Hematopoietic multipotent progenitor cell treated with erythropoietin and hydrocortisone succinate and interleukin-3 and kit ligand, for 4 days (in vitro differentiated cells): ENCODE measurements around the gene C1orf35.
A peak's percentile ranks its signal among the peaks of the same experiment; 100 is the strongest.

Experiments used
- DNase-seq: peaks from one replicate; pipeline ENCODE4 v3.0.0-alpha.2; 2015

C1orf35 gene

DNA sequence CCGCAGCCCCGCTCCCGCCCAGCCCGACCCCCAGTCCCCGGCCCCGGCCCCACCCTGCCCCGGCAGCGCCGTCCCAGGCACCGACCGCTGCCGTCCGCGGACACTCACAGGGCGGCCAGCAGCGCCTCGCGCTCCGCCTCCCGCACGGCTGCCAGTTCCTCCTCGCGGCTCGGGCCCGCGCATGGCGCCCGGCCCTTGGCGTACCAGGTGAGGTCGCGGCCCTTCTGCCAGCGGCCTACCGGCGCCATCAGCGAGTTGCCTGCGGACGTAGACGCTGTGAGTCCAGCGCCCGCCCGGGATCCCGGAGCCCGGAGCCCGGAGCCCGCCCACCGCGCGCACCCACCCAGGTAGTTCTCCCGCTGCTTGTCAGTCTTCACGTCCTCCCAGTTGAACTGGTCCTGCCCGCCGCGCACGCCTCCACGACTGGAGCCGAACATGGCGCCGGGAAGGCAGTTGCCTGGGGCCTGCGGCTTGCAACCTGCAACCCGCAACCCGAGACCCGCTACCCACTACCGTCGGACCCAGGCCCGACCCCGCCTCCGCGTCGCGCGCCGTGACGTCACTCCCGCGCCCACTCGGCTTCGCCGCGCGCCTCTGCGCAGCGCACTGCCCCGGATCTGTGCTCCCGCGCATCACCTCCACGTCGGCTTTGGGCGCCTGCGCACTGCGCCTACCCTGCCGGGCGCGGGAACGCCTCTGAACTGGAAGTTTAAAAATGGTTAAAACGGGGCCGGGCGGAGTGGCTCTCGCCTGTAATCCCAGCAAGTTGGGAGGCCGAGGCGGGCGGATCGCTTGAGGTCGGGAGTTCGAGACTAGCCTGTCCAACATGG lies at the start of gene C1orf35:
TSS of gene C1orf35 (minus strand) at position 535 of the 830 bp plus-strand sequence. CDS start at position 437, 98 bp downstream.
- DNase-seq: peak; percentile 98

DNA sequence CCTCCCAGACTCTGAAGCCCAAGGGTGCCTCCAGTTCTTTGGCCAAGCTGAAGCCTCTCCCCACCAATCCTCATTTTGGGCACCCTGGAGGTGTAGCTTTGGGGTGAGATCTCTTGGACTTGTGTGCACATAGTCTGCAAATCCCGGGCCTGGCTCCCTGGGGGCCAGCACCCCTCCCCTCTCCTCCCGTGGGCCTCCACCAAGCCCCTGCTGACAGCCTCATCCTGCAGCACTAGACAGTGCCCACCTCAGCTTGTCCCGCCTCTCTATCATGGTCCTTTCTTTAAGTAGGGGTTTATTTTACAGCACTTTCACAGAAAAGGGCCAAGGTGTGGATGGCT lies 49.8 kb upstream of the C1orf35 start:
- no peak for DNase-seq

DNA sequence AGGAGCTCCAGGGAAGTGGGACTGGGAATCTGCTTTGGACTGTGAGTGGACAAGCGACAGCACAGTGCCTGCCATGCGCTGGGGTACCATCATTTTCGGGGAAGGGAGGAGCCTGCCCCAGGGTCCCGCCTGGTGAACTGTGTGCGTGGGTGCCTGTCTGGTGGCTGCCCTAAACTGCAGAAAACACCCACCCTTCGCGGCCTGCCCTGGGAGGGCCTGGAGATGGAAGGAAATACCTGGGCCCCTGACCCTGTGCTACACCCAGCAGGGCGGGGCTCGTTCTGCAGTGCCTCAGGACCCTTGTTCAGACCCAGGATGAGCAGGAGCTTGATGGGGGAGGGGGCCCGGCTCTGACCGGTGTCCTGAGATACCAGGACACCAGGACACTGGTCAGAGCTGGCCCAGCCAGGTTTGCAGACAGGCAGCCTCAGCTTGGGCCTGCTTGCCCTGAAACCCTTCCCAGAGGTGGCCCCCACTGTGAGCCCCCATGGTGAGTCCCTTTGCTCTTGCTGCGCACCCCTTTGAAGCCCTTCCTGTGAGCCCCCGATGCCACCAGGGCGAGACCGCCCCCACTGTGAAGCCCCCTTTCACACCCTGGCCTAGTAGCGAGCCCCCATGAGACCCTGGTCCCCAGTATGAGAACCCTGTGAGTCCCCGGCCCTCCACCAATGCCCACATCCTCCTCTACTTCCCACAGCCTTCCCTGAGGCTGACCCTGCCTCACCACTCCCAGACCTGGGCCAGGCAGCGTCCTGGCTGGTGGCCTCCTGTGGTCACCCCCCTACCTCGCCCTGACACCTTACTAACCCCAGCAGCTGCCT lies 49.2 kb upstream of the C1orf35 start:
- no peak for DNase-seq

DNA sequence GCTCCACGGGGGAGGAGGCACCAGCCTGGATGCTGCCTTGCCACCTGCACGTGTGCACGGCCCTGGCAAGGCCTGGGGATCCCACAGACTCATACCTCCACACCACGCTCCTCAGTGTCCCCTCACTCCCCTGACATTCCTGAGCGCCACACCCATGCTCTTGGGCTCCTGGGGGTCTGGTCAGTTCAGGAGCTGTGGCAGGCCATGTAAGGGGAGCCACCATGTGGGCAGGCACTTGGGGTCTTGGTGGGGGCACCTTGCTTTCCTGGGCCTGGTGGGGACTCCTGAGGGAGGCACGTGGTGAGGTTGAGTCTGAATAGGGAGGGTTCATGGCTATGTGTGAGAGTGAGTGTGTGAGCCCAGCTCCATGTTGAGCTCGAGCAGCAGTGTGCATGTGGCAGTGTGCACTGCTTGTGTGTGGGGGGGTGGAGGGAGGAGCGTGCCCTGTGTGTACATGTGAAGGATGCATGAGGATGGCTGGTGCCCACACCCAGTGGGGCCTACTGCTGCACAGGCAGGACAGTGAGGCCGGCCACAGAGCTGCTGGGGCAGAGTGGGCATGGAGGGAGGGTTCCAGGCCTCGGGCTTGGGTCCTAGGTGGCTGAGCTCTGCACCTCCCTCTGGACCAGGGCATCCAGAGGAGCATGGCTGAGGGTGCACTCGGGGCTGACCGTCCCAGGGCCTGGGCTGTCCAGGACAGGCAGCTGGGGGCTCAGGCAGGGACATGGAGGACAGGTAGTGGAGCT lies 48.2 kb upstream of the C1orf35 start:
- DNase-seq: no peak

DNA sequence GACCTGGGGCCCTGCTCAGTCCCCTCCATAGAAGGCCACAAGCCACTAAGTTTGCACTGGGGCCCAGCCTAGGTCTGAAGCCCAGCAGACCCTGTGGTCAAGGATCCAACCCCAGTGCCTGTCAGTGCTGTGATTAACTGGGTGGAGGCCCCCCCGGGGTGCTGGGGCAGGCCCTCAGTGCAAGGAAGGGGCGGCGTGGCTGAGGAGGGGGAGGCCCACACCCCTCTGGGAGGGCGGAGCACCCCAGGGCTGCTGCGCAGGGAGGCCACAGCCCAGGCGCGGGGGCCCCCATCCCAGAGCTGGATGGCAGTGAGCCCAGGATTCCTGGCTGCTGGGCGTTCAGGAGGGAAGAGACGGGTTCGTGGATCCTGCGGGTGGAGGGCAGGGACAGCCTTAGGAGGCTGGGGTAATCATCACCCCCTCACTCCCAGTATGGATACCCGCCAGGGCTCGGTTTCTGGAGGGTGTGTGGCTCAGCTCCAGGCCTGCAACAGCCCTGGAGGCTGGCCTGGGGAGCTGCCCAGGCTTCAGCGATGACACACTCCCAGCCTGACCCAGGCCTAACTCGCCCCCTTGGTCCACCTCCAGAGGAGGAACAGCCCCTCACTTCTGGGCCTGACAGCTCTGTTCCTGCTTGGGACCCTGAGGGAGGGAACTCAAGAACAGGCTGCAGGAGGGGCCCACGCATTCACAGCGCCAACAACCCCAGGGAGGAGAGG lies 47.5 kb upstream of the C1orf35 start:
- no peak for DNase-seq

DNA sequence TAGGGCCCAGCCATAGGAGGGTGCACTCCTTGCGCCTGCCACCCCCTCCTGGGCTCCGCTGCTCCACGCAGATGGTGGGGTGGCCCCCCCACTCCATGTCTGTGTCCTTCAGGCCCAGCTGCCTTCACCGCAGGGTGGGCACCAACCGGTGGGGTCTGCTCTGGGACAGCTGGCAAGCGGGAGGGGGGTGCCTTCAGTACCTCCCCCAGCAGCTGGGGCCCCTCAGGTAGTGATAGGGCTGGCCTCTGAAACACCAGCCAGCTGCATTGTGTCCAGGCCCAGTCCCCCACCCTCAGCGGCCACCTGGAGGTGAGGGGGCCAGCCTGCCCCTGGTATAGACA lies 47.0 kb upstream of the C1orf35 start:
- DNase-seq: no peak

DNA sequence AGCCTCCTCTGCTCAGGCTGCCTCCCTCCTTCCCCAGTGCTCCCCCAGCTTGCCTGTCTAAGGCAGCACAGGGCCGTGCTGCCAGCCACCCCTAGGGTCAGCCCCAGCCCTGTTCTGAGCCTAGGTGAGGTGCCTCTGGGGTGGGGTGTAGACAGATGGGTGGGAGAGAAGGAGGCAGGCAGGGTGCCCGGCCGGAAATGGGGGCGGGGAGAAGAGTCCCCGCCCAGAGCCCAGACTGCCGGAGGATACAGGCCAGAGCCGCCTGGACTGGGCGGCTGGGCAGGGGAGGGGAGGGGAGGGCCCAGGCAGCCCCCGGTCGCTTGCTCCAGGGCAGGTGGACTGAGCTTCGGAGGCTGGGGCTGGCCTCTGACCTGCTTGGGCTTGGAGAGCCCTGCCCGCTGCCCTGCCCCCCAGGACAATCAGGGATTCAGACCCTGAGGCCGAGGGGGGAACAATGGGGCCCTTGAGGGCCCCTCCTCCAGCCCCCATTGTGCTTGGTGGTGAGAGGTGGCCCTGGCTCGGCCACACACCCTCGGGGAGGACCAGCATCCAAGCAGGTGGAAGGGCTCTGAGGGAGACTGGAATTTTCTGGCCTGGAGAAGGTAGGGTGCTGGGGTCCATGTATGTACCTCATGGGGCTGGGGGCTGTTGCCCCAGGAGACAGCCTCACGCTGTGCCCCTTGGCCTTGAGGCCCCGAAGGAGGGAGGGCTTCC lies 46.4 kb upstream of the C1orf35 start, which contains the start of gene GJC2:
TSS of gene GJC2 (plus strand) at position 525 of the 714 bp plus-strand sequence. CDS start 7,829 bp downstream, outside the sequence.
- DNase-seq: no peak

DNA sequence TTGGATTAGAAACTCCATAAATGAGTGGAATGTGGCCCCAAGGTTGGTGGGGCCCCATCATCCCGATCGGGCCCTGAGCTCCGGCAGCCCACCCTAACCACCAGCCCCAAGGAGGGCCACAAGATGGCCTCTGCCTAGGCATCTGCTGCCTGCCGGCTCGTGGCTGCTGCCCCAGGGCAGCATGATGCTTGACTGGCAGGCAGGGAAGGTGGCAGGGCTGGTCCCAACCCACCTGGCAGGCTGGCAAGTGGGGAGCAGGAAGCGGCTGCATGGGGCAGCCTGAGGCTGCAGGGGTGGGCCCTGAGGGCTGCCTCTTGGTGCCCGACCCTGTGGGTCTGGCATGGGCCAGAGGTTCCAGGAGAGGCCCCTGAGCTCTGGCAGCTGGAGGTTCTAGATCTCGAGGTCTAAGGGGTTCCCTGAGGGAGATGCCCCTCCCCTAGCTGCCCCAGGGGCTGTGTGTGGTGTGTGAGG lies 45.8 kb upstream of the C1orf35 start:
- DNase-seq: no peak

DNA sequence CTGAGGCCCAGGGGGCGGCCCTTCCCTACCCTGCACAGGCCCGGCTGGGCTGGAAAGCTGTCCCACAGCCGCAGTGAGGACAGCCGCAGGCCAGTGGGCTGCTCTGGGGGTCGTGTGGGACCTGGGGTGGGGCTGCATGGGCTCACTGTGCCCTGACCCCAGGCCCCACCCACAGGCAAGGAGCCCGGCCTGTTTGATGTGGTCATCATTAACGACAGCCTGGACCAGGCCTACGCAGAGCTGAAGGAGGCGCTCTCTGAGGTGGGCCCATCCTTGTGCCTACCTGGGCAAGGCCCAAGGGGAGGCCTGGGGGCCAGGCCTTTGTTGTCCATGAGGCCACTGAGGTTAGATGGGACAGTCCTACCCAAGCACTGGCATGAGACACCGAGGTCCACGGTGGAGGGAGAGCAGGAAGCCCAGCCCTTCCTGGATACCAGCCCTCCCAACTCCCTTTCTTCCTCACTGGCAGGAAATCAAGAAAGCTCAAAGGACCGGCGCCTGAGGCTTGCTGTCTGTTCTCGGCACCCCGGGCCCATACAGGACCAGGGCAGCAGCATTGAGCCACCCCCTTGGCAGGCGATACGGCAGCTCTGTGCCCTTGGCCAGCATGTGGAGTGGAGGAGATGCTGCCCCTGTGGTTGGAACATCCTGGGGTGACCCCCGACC lies 45.2 kb upstream of the C1orf35 start:
- DNase-seq: no peak

DNA sequence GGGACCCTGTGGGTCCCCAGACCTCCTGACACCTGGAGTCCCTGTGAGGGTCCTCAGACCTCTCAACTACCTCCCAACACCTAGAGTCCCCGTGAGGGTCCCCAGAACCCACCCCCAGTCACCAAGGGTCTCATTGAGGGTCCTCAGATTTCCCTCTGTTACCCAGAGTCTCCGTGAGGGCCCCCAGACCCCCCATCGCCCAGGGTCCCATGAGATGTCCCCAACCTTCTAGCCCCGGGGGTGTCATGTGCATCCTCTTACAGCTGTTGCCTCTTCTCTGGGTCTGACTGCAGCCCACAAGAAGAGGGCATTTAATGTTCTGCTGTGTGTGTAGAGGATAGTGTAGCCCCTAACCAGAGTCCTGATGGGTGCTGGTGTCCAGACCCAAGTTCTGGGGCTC lies 44.6 kb upstream of the C1orf35 start:
- no peak for DNase-seq

DNA sequence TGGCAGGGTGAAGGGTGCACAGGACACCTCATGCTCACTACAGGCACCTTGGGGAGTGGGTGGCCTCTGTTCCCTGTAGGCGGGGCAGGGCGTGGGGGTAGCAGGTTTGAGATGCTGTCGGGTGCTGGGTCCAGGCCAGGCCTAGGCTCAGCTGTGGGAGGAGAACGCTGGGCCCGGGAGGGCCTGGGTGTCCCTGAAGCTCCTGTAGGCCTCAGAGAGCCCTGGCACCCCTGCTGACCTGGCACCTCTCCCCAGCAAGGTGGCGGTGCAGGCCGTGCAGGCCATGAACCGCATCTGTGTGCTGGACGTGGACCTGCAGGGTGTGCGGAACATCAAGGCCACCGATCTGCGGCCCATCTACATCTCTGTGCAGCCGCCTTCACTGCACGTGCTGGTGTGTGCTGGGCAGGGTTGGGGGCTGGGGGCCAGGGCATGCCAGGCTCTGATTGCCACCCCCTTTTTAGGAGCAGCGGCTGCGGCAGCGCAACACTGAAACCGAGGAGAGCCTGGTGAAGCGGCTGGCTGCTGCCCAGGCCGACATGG lies 44.1 kb upstream of the C1orf35 start:
- DNase-seq: no peak

DNA sequence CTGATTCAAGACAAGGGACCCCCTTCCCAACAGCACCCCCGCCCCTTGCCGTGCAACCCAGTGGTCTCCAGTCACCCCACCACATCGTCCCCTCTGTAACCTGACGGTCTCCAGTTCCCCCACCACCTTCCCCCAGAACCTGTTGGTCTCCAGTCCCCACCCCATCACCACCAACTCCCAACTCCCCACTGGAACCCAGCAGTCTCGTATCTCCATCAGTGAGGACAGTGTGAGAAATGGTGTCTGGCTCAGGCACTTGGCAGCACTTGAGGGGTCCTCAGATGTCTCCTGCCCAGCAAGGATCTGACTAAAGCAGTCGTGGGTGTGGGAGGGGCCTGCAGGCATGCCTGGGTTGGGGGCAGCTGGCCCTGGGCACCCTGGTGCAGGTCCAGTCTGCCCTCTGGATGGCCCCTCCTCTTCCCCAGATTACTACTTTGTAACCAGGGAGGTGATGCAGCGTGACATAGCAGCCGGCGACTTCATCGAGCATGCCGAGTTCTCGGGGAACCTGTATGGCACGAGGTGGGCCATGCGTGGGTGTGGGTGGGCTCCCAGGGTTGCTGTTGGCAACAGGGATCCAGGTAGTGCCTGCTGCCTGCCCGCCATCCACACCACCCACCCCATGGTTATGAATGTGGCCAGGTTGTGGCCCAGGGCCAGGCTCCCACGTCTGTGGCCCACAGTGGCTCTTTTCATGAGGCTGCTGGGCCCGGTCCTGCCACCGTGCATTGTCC lies 43.5 kb upstream of the C1orf35 start:
- no peak for DNase-seq

DNA sequence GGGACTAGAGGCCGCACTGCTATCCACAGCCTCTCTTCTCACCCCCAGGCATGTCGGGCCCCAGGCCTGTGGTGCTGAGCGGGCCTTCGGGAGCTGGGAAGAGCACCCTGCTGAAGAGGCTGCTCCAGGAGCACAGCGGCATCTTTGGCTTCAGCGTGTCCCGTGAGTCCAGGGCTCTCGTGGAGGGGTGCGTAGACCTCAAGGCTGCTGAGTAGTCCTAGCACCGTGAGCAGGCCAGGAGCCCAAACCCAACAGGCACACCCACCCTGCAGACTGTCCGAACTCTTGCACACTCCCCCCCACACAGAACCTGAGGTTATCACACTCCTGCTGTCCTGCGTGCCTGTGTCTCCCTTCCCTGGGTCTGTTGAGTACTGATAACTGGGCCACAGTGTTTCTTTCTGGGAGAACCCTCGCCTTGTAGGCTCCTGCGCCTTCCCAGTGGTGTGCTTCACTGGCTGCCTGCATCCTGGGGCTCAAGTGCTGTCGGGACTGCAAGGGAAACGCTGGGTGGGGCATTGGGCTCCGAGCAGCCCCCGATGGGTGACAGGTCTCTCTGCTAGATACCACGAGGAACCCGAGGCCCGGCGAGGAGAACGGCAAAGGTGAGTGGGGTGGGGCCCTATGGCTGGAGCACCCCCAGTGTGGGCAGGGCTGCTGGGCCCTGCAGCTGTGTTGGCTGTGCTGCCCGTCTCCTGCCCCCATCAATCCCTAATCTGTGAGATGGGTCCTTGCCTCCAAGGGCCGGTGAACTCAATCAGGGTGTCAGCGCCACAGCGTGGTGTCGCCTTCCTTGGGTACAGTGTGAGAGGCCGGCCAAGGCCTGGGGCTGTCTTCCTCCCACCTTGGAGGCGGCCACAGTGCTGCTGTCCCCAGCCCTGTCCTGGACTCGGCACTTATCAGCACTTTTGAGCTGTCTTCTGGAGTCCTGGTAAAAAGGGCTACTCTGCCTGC lies 42.6 kb upstream of the C1orf35 start:
- DNase-seq: peak; percentile 76

DNA sequence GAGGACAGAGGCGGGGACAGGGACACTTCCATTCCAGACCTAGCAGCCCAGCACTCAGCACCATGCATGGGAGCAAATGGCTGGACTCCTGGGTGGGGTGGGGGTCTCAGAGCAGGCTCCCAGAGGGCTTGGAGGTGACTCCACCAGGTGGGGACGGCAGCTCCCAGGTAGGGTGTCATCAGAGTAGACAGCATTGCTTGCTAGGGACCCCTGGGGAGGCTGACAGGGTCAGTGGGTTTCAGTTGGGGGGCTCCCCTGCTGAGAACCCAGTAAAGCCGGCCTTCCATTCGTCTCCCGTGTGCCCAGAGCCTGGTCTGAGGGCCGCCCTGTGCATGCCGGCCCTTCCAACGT lies 41.8 kb upstream of the C1orf35 start:
- DNase-seq: no peak

DNA sequence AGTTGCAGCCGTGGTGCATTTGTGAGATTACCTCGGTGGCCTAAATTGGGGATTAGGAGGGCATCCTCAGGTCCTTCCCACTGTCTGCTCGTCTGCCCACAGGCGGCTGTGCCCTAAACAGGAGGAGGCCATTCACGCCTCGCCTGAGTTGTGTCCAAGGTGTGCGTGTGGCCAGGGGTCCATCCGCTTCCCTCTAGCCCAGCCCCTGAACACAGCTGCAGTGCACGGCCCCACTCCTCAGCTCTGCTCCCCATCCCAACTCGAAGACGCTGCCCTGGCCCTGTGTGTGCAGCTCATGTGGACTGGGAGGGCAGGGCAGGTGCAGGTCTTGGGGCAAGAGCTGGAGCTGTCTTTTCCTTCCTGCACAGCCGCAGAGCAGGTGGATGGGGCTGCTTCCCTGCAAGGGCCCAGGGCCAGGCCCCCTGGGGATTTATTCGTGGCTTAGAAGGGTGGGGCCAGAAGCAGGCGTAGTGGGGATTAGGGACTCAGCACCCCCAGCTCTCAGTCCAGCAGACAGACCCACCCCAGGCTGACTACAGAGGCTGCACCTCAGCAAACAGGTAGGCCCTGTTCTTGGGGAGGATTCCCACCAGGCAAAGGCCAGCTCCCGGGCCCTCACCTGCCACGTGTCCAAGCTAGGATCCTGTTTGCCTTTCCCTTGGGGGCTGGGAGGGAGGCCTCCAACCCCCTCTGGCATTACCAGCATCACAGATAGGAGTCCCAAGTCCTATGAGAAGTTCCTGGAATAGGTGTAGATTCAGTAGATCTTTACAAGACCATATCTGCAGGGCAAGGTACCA lies 41.3 kb upstream of the C1orf35 start:
- DNase-seq: no peak

DNA sequence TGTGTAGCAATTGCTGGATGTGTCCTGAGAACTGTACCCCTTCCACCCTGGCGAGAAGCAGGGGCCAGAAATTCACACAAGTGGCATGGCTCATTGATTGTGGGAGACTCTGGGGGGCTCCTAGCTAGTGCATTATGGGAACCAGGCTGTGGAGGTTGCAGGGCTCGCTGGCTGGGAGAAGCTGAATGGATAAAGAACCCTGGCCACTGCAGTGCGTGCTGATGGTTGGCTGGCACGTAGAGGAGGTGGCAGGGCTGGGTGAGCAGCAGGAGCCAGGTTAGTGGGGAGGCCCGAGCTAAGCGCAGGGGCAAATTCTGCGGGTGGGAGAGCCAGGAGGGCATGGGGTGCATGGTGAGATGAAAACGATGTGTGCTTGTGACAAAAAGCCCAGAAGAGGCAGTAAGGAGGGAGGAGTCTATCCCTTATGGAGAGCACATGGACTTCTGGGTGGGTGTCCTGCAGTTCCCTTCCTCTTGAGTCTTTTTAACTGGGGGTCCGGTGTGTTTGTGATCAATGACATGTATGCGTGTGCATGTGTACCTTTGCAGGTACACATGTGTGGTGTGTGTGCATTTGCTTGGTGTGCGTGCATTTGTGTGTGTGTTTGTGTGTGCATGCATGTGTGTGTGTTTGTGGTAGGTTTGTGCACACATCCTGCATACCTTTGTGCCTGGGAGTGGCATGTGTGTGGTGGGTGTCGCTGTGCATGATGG lies 40.5 kb upstream of the C1orf35 start:
- DNase-seq: no peak

DNA sequence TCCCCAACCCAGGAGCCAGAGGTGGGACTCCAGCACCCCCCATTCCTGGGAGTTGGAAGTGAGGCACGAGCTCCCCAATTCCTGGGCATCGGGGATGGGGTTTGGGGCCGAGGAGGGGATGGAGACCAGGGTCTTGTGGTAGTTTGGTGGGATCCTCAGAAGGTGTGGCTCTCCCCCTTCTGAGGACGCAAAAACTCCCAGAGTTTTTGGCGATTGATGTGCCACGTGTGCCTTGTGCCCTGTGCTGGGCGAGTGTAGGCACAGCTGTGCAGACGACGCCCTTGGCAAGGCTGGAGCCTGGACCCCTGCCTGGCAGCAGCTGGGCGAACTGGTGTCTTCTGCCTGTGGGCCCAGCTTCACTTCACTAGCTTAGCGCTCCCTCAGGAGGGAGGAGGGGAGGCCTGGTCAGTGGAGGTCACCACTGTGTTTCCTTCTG lies 39.6 kb upstream of the C1orf35 start:
- DNase-seq: no peak
